Right renal pelvis (tissue), 4 donors: ENCODE results near the gene CWF19L2. TPM values are rescaled to one million over a fixed set of nuclear protein-coding genes. Genes with fewer than 3 reads are reported as not detected.
"Not testable (repeated sequence)": the region's sequence is repeated elsewhere in the genome, so short reads cannot be mapped to it uniquely, and the experiment has no call there.

Experiments used
- DNase-seq, 4 donors: peaks; one replicate each; pipeline ENCODE4 v3.0.0-alpha.2; 2013; ENCODE audit warnings: low read depth in 4 of 4, low spot score in 3 of 4, missing footprints in 1 of 4
- polyA plus RNA-seq, 4 donors: library from polyadenylated mRNA; unstranded; fragments of 120-200 nt; gene quantifications; one replicate each; pipeline ENCODE4 v1.2.1, GENCODE V29; 2013; ENCODE audit not compliant: insufficient read length in 4 of 4

The CWF19L2 gene
- polyA plus RNA-seq, 4 donors = 17.9 to 23.4 (median 22.5) TPM

DNA sequence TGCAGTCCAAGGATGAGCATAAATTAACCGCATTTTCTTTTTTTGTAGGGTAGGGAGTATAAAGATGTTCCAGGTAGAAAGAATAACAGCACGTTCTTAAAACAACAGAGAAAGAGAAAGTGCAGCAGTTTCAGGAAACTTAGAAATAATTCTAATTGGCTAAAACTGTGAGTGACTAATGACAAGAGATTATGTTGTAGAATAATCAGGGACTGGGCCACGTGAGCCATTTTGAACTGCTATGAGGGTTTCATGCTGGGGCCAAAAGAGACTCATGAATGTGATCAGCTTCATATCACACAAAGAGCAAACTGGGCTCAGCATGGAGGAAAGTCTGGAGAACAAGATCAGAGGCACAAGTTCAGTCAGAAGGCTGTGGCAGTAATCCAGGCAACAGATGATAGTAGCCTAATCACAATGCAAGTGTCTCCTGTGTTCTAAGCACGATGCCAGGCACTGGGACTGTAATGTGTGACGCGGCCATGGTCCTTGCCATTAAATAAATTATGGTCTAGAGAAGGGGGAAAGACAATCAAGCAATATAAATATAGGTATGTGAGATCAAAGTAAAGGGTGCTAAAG is 17.9 kb downstream of the CWF19L2 start:
- DNase-seq = no peak

DNA sequence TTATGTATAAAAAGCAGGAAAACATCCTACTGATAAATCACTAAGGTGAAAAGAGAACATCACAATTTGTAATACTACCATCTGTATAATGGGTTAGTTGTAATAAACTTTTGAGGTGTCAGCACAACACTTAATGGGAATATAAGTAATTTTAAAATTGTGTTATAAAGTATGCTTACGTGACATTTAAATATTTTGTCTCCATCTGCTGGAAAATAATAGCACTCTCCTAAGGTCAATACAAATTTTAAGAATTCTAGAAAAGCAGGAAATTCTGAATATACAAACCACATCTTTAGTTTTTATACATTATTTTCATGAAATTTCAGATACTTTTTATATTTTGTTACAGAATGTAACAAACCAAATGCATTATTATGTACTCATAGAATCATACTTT is 19.5 kb downstream of the CWF19L2 start:
- DNase-seq = no peak

- DNase-seq = no peak
Measured at GRCh38 chr11:107430525-107430924, 27.1 kb downstream of the CWF19L2 start.

GRCh38 chr11:107427569-107428180 is 29.9 kb downstream of the CWF19L2 start:
- DNase-seq = no peak

GRCh38 chr11:107413352-107413751 is 44.3 kb downstream of the CWF19L2 start:
- no peak for DNase-seq

DNA sequence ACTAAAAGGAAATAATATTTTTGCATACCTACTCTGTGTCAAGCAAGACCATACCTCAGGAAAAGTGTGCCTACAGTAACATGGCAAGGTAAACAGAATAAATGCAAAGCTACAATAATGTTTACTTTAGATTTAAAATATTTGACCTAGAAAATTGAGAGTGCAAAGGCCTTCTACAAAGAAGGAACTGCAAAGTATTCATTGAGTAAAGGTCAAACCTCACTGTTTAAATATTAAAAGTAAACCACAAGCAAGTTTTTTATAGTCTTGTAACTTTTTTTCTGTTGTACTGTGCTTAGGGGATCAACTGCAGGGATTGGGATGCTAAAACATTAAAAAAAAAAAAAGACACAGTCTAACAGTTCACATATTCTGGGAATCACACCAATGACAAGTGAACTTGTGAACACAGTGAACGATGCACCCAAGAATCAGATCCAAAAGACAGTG is 48.8 kb downstream of the CWF19L2 start:
- no peak for DNase-seq

GRCh38 chr11:107405260-107405659 is 52.4 kb downstream of the CWF19L2 start:
- no peak for DNase-seq

DNA sequence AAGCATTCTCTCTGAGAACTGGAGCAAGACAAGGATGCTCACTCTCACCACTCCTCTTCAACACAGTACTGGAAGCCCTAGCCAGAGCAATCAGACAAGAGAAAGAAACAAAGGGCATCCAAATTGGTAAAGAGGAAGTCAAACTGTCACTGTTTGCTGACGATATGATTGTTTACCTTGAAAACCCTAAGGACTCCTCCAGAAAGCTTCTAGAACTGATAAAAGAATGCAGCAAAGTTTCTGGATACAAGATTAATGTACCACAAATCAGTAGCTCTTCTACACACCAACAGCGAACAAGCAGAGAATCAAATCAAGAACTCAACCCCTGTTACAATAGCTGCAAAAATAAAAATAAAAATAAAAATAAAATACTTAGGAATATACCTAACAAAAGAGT is 56.5 kb downstream of the CWF19L2 start:
- not testable (repeated sequence) for DNase-seq

- DNase-seq = no peak
Measured at GRCh38 chr11:107397357-107397756, 60.3 kb downstream of the CWF19L2 start.

DNA sequence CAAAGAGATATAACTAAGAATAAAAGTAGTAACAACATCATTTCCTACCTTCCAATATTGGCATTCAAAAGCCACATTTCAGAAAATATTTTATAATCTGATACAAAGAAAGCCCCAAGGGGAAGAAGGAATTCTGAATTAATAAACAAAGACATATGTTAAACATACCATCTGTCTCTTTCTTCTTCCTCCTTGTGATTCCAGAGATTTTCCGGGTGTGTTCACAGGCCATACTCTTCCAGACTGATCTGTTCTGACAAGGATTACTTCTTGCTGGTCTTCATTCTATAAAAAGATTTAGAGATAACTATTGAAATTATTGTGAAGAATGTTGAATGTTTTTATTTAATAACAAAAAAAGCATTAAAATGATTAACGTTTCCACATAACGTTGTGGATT is 65.0 kb downstream of the CWF19L2 start:
- DNase-seq = no peak

DNA sequence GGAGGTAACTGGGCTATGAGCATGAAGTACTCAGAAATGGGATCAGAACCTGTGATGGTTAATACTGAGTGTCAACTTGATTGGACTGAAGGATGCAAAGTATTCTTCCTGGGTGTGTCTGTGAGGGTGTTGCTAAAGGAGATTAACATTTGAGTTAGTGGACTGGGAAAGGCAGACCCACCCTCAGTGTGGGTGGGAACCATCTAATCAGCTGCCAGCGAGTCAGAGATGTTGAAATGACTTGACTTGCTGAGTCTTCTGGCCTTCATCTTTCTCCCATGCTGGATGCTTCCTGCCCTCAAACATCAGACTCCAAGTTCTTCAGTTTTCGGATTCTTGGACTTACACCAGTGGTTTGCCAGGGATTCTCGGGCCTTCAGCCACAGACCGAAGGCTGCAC is 66.9 kb downstream of the CWF19L2 start:
- DNase-seq = not testable (repeated sequence)

GRCh38 chr11:107387666-107388065 is 70.0 kb downstream of the CWF19L2 start:
- no peak for DNase-seq

DNA sequence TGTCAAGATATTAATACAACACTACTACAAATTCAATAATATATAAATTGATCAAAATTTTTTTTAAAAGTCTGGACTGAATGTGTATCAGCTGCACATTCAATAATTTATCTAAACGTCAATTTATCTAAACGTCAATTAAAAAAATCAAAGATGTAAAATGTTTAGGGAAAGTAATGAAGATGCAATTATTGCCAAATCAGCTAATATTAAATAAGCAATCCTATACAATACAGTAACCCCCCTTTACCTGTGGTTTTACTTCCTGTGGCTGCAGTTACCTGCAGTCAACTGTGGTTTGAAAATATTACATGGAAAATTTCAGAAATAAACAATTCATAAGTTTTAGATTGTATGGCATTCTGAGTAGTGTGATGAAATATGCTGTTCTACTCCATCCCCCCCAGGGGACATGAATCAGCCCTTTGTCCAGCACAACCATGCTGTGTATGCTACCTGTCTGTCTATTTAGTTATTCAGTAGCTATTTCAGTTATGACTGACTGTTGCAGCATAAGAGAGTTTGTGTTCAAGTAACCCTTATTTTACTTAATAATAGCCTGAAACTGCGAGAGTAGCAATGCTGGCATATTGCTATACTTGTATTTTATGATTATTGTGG is 72.2 kb downstream of the CWF19L2 start:
- no peak for DNase-seq

DNA sequence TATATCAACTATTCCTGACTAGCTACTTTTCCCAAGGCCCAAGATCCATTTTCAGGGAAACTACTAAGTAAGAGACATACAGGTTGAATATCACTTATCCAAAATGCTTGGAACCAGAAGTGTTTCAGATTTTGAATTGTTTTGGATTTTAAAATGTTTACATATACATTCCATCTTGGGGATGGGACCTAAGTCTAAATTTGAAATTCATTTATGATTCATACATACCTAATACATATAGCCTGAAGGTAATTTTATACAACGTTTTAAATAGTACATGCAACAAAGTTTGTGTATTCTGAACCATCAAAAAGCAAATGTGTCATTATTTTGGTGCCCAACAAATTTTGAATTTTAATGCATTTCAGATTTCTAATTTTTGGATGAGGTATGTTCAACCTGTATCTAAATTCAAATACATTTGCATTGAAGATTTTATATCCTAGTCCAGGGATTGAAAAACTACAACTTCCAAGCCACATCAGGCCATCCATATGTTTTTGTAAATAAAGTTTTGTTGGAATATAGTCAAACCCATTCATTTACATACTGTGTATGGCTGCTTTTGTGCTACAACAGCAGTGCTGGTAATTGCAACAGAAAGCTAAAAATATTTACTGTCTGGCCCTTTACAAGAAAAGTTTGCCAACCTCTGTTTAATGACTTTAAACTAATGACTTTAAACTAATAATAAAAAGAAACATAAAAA is 73.3 kb downstream of the CWF19L2 start:
- DNase-seq = no peak

- no peak for DNase-seq
Measured at GRCh38 chr11:107372439-107372838, 85.2 kb downstream of the CWF19L2 start.

- DNase-seq = no peak
Measured at GRCh38 chr11:107370390-107370789, 87.2 kb downstream of the CWF19L2 start.

GRCh38 chr11:107359701-107360100 is 97.9 kb downstream of the CWF19L2 start:
- DNase-seq = no peak

DNA sequence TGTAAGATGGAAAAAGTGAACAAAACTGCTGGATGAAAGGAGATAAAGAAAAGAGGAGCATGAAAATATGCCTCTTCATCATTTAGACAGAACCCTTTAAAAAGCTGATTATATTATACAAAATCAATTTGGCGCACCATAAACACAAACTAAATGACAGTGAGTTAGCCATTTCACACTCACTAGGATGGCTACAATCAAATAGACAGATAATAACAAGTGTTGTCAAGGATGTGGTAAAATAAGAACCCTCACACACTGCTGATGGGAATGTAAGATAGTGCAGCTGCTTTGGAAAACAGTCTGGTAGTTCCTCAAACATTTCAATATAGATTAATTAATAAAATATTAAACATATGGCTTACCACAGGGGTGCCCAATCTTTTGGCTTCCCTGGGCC is 99.7 kb downstream of the CWF19L2 start:
- DNase-seq = no peak

DNA sequence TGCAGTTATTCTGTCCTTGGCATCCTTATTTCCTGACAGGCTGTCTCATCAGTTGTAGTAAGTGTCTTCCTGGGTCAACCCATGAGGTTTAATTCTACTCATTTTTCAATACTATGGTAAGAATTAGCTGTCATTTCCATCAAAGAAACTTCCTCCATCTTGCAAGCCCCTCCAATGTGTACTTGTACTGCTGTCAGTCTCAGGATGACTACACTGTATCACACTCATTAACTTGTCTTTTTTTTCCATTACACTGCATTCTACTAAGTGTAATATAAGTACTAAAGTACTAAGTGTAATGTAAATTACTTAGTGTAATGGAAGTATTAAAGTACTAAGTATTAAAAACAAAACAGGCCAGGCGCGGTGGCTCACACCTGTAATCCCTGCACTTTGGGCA is 102.8 kb downstream of the CWF19L2 start:
- DNase-seq = no peak

DNA sequence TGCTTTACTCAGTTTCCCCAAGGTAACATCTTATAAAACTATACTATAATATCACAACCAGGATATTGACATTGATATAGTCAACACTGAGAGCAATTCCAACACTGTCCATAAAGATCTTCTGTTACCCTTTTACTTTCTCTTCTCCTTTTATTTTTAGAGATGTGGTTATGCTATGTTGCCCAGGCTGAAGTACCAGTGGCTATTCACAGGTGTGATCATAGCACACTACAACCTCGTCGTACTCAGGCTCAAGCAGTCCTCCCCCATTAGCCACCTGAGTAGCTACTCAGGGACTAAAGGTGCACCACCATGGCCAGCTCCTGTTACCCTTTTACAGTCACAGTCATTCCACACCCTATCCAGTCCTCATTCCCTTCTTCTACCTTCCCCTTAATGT is 119.7 kb downstream of the CWF19L2 start:
- no peak for DNase-seq

DNA sequence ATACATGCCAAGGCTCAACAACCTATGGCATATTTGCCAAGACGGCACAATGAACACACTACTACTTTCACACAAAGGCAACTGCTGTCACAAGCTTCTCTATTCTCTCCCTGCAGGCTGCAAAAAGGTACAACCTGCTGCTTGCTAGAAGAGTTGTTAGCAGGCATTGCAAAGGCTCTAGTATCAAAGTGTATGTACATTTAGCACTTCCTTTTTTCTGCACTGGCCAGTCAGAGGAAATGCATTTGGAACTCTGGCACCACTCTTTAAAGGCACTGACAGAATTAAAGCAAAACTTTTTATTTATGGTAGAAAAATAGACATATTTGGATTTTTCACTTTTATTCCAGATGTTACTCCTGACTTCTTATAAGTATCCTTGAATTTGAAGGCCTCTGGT is 125.9 kb downstream of the CWF19L2 start:
- no peak for DNase-seq

DNA sequence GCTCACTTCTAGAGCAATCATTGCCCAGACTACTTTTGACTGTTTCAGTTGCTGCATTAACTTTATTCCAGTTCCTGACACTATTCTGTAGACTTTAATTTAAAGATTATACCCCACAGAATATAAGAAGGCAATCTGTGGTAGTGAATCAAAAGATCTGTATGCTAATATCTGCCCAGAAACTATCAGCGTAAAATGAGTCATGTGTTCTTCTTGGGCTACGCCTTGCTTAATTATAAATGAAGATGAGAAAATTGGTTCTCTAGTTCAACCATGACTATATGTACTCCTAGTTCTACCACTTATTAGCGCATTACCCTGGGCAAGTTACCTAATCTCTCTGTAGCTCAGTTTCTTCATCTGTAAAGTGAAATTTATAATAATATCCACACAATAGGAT is 128.5 kb downstream of the CWF19L2 start:
- DNase-seq = no peak
